H9 (cell line): ENCODE measurements around the gene HSPA12A. TPM values are rescaled to one million over a fixed set of nuclear protein-coding genes. Genes with fewer than 3 reads are reported as not detected.
A peak's percentile ranks its signal among the peaks of the same experiment; 100 is the strongest.

Source experiments
- DNase-seq: peaks from one replicate; pipeline ENCODE4 v3.0.0-alpha.2; 2017
- H2AFZ ChIP-seq: one replicate; pipeline ENCODE4 v1.6.1; 2013; ENCODE audit warnings: mild to moderate bottlenecking, low read length, control low read depth, moderate library complexity
- H2AK5ac ChIP-seq: 2 replicates; pipeline ENCODE4 v1.6.1; 2013; ENCODE audit warnings: low read length, control low read depth, mixed read lengths; ENCODE audit not compliant: insufficient read length
- H2BK120ac ChIP-seq: one replicate; pipeline ENCODE4 v1.6.1; 2013; ENCODE audit warnings: low read depth, mild to moderate bottlenecking, low read length, control low read depth, inconsistent platforms; ENCODE audit not compliant: poor library complexity, severe bottlenecking
- H2BK12ac ChIP-seq: 2 replicates; pipeline ENCODE4 v1.6.1; 2013; ENCODE audit warnings: low read length, control low read depth, mixed read lengths, low read depth; ENCODE audit not compliant: insufficient read length
- H2BK15ac ChIP-seq: 2 replicates; pipeline ENCODE4 v1.6.1; 2013; ENCODE audit warnings: low read depth, low read length, control low read depth
- H2BK20ac ChIP-seq: one replicate; pipeline ENCODE4 v1.6.1; 2013; ENCODE audit warnings: low read depth, mild to moderate bottlenecking, low read length, control low read depth, inconsistent platforms; ENCODE audit not compliant: poor library complexity, severe bottlenecking
- H2BK5ac ChIP-seq: 2 replicates; pipeline ENCODE4 v1.6.1; 2013; ENCODE audit warnings: low read length, control low read depth, mixed read lengths; ENCODE audit not compliant: insufficient read length
- H3K14ac ChIP-seq: 2 replicates; pipeline ENCODE4 v1.6.1; 2013; ENCODE audit warnings: low read length, control low read depth; ENCODE audit not compliant: insufficient read depth
- H3K18ac ChIP-seq: 2 replicates; pipeline ENCODE4 v1.6.1; 2013; ENCODE audit warnings: low read depth, mild to moderate bottlenecking, mixed read lengths, low read length, control low read depth; ENCODE audit not compliant: insufficient read length
- H3K23ac ChIP-seq: 2 replicates; pipeline ENCODE4 v1.6.1; 2013; ENCODE audit warnings: low read length, control low read depth, mixed read lengths, low read depth; ENCODE audit not compliant: insufficient read length
- H3K23me2 ChIP-seq: 2 replicates; pipeline ENCODE4 v1.6.1; 2013; ENCODE audit warnings: low read depth, mild to moderate bottlenecking, mixed read lengths, low read length, control low read depth; ENCODE audit not compliant: insufficient read length, poor library complexity, severe bottlenecking
- H3K27ac ChIP-seq: 2 replicates; pipeline ENCODE4 v1.5.1; 2013; ENCODE audit warnings: low read length, control low read depth, mixed read lengths, low read depth; ENCODE audit not compliant: insufficient read length
- H3K27me3 ChIP-seq: 2 replicates; pipeline ENCODE4 v1.6.1; 2013; ENCODE audit warnings: low read length, control low read depth, inconsistent platforms; ENCODE audit not compliant: insufficient read depth
- H3K4ac ChIP-seq: 2 replicates; pipeline ENCODE4 v1.6.1; 2013; ENCODE audit warnings: low read depth, mild to moderate bottlenecking, control low read depth, inconsistent platforms, low read length, moderate library complexity
- H3K4me1 ChIP-seq: 2 replicates; pipeline ENCODE4 v1.6.1; 2013; ENCODE audit warnings: low read length, control low read depth, inconsistent platforms; ENCODE audit not compliant: insufficient read depth
- H3K4me2 ChIP-seq: 2 replicates; pipeline ENCODE4 v1.6.1; 2013; ENCODE audit warnings: low read length, control low read depth, mixed read lengths; ENCODE audit not compliant: insufficient read length, insufficient read depth
- H3K56ac ChIP-seq: 2 replicates; pipeline ENCODE4 v1.6.1; 2013; ENCODE audit warnings: low read depth, mild to moderate bottlenecking, mixed read lengths, low read length, control low read depth; ENCODE audit not compliant: insufficient read length
- H3K79me1 ChIP-seq: 2 replicates; pipeline ENCODE4 v1.6.1; 2013; ENCODE audit warnings: low read depth, mild to moderate bottlenecking, moderate library complexity, low read length, control low read depth, inconsistent platforms; ENCODE audit not compliant: insufficient read depth, poor library complexity, severe bottlenecking
- H3K79me2 ChIP-seq: 2 replicates; pipeline ENCODE4 v1.6.1; 2013; ENCODE audit warnings: low read length, control low read depth, inconsistent platforms; ENCODE audit not compliant: insufficient read depth
- H3K9ac ChIP-seq: 2 replicates; pipeline ENCODE4 v1.6.1; 2013; ENCODE audit warnings: low read length, control low read depth, mixed read lengths; ENCODE audit not compliant: insufficient read length; ENCODE audit errors: extremely low read depth
- H3K9me3 ChIP-seq: one replicate; pipeline ENCODE4 v1.6.1; 2013; ENCODE audit warnings: low read depth, low read length, inconsistent platforms; ENCODE audit not compliant: control insufficient read depth
- H3T11ph ChIP-seq: one replicate; pipeline ENCODE4 v1.6.1; 2013; ENCODE audit warnings: mild to moderate bottlenecking, low read length, control low read depth, inconsistent platforms
- H4K20me1 ChIP-seq: one replicate; pipeline ENCODE4 v1.6.1; 2013; ENCODE audit not compliant: control insufficient read depth, insufficient read length, insufficient read depth
- H4K5ac ChIP-seq: 2 replicates; pipeline ENCODE4 v1.6.1; 2013; ENCODE audit warnings: low read depth, mild to moderate bottlenecking, mixed read lengths, low read length, control low read depth; ENCODE audit not compliant: insufficient read length
- H4K8ac ChIP-seq: replicated peaks from 2 replicates; pipeline ENCODE4 v1.6.1; 2013; ENCODE audit warnings: low read length, control low read depth, mixed read lengths, low read depth; ENCODE audit not compliant: insufficient read length
- H4K91ac ChIP-seq: 2 replicates; pipeline ENCODE4 v1.6.1; 2013; ENCODE audit warnings: low read depth, mild to moderate bottlenecking, moderate library complexity, mixed read lengths, low read length, control low read depth; ENCODE audit not compliant: insufficient read length
- H3K27ac Mint-ChIP-seq, 3 experiments: 2 replicates in 2 of 3; 3 replicates in 1 of 3; pipeline ENCODE4 v1.8.0; 2020 to 2021; ENCODE audit warnings: mixed read lengths in 3 of 3, mild to moderate bottlenecking in 1 of 3, moderate library complexity in 1 of 3
- H3K27me3 Mint-ChIP-seq: 2 replicates; pipeline ENCODE4 v1.8.0; 2021; ENCODE audit warnings: low read depth, mild to moderate bottlenecking, moderate library complexity, mixed read lengths
- H3K36me3 Mint-ChIP-seq, 3 experiments: 2 replicates in 2 of 3; 3 replicates in 1 of 3; pipeline ENCODE4 v1.8.0; 2020 to 2021; ENCODE audit warnings: low read depth in 3 of 3, mixed read lengths in 3 of 3; ENCODE audit not compliant: insufficient read depth in 1 of 3
- H3K4me1 Mint-ChIP-seq, 2 experiments: 2 replicates each; pipeline ENCODE4 v1.8.0; 2020; ENCODE audit warnings: mixed read lengths in 2 of 2
- H3K4me3 Mint-ChIP-seq, 2 experiments: 2 replicates in 1 of 2; 3 replicates in 1 of 2; pipeline ENCODE4 v1.8.0; 2020 to 2021; ENCODE audit warnings: mild to moderate bottlenecking in 2 of 2, mixed read lengths in 2 of 2, moderate library complexity in 1 of 2
- H3K9me3 Mint-ChIP-seq, 2 experiments: 2 replicates in 1 of 2; 3 replicates in 1 of 2; pipeline ENCODE4 v1.8.0; 2020; ENCODE audit warnings: mild to moderate bottlenecking in 2 of 2, mixed read lengths in 2 of 2, moderate library complexity in 1 of 2
- WGBS: extraction: QIAGEN DNeasy Blood & Tissue Kit; methylation state at CpG from one replicate; pipeline ENCODE4 v1.1.7; 2013; ENCODE audit warnings: missing lambda C conversion rate, low lambda C conversion rate, mixed read lengths; ENCODE audit not compliant: insufficient read length; ENCODE audit errors: extremely low coverage; 5-methylcytosine and 5-hydroxymethylcytosine counted together
- total RNA-seq: library from RNA; stranded (reverse); gene quantifications from 2 replicates; pipeline ENCODE4 v1.2.1, GENCODE V29; 2021
- TF ChIP-seq, protein P1 (sequence below): fragments of 200-600 bp; sonication (generic); conservative IDR thresholded peaks from 3 replicates; pipeline ENCODE4 v1.8.0; 2021; ENCODE audit warnings: antibody characterized with exemption, mild to moderate bottlenecking

The HSPA12A gene
- total RNA-seq, 1 experiment from 2014 or later: 3.2 TPM

DNA sequence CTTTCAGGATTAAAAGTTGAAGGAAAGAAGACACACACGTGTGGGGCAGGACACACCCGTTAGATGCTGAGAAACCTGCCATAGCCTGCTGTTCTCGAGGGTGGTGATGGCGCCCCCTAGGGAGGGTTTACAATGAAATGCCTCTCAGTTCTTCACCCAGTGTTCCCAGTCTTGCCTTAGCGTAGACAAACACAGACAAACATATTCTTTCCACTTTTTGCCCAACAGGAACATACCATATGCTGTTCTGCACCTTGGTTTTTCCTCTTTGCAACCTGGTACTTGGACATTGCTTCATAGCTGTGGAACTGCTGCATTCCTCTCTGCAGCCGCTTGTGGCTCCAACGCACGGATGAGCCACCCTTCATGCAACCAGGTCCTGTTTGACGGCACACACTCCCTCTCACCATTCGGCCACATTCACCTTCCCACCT is 23.3 kb upstream of the HSPA12A start:
- no peaks in the 10 kb centered on the region for H4K20me1 ChIP-seq
- no peak overlapping the region for H3K23ac ChIP-seq
- H3K14ac ChIP-seq: no peak overlapping the region; the same call in 1 of the 2 replicates
- H3K4me2 ChIP-seq: no peak overlapping the region
- no peak overlapping the region for H3K18ac ChIP-seq
- H2BK5ac ChIP-seq: no peak overlapping the region
- H3K27ac ChIP-seq: no peak overlapping the region
- H3K23me2 ChIP-seq: no peaks in the 10 kb centered on the region
- no peak overlapping the region for H4K5ac ChIP-seq
- no peak overlapping the region for H3K9ac ChIP-seq
- H2BK120ac ChIP-seq: no peak overlapping the region
- Mint-ChIP-seq H3K36me3 (peaks cover 0 to 9% (median 0%) of the 10 kb centered on the region in 3 experiments; a peak in 3 of 7 replicates), H3K4me3 (no peak overlapping the region), H3K27ac (peak overlapping the region in 1 of 3 experiments; percentile 75; a peak in 1 of 7 replicates), H3K9me3 (peaks cover 7 to 12% of the 10 kb centered on the region in 2 experiments), H3K4me1 (peaks cover 2 to 17% of the 10 kb centered on the region in 2 experiments; a peak in 3 of 4 replicates), H3K27me3 (peaks cover 23% of the 10 kb centered on the region)
- no peak overlapping the region for H2BK12ac ChIP-seq
- no peak overlapping the region for H2BK20ac ChIP-seq
- no peak overlapping the region for H3K4ac ChIP-seq
- H3K4me1 ChIP-seq: no peaks in the 10 kb centered on the region
- H3K27me3 ChIP-seq: no peaks in the 10 kb centered on the region
- H2BK15ac ChIP-seq: no peak overlapping the region
- peaks cover 4% of the 10 kb centered on the region for H3K9me3 ChIP-seq
- no CpG with 5 or more reads among the region's 10 CpGs for WGBS
- H2AFZ ChIP-seq: no peak overlapping the region
- H3K79me2 ChIP-seq: no peaks in the 10 kb centered on the region
- TF ChIP-seq, protein P1, sequence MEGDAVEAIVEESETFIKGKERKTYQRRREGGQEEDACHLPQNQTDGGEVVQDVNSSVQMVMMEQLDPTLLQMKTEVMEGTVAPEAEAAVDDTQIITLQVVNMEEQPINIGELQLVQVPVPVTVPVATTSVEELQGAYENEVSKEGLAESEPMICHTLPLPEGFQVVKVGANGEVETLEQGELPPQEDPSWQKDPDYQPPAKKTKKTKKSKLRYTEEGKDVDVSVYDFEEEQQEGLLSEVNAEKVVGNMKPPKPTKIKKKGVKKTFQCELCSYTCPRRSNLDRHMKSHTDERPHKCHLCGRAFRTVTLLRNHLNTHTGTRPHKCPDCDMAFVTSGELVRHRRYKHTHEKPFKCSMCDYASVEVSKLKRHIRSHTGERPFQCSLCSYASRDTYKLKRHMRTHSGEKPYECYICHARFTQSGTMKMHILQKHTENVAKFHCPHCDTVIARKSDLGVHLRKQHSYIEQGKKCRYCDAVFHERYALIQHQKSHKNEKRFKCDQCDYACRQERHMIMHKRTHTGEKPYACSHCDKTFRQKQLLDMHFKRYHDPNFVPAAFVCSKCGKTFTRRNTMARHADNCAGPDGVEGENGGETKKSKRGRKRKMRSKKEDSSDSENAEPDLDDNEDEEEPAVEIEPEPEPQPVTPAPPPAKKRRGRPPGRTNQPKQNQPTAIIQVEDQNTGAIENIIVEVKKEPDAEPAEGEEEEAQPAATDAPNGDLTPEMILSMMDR: peak; percentile 74
- H3K56ac ChIP-seq: no peak overlapping the region
- H3K79me1 ChIP-seq: no peaks in the 10 kb centered on the region
- no peak overlapping the region for H4K91ac ChIP-seq
- peak; percentile 48 for DNase-seq
- H3T11ph ChIP-seq: no peak overlapping the region
- H2AK5ac ChIP-seq: no peak overlapping the region
- H4K8ac ChIP-seq: no peak overlapping the region
